K562 (cell line): Measurements from ENCODE around the gene GRB2. TPM values are rescaled to one million over a fixed set of nuclear protein-coding genes. Genes with fewer than 3 reads are reported as not detected.

ENCODE experiments used
- ARID1B ChIP-seq: fragments of 450-650 bp; IDR thresholded peaks from 2 replicates; pipeline ENCODE4 v1.6.1; 2016; ENCODE audit warnings: antibody characterized with exemption, mild to moderate bottlenecking, inconsistent platforms
- ETV1 ChIP-seq: fragments of 450-650 bp; conservative IDR thresholded peaks from 2 replicates; pipeline ENCODE4 v1.6.1; 2016; ENCODE audit warnings: missing genetic modification characterization, control low read depth, low read depth, missing compliant biosample characterization
- HBP1 ChIP-seq: fragments of 450-650 bp; formaldehyde crosslinking; IDR thresholded peaks from 2 replicates; pipeline ENCODE4 v1.4.0; 2022; ENCODE audit warnings: missing genetic modification characterization
- HDAC1 ChIP-seq, 2 experiments: fragments of 450-650 bp; IDR thresholded peaks; 2 replicates each; pipeline ENCODE4 v1.6.1; 2016 to 2017; ENCODE audit warnings: inconsistent platforms in 1 of 2, mild to moderate bottlenecking in 1 of 2, moderate library complexity in 1 of 2
- JUND ChIP-seq, 2 experiments: IDR thresholded peaks; 2 replicates in 1 of 2; 3 replicates in 1 of 2; pipeline ENCODE4 v1.6.1; 2011; ENCODE audit warnings: borderline replicate concordance in 2 of 2, low read depth in 2 of 2, low read length in 2 of 2, improper control_type of control experiment in 1 of 2, missing biosample characterization in 1 of 2, missing genetic modification characterization in 1 of 2, missing genetic modification reagents in 1 of 2
- KDM1A ChIP-seq, 2 experiments: fragments of 450-650 bp; IDR thresholded peaks; 2 replicates each; pipeline ENCODE4 v1.6.1; 2016; ENCODE audit warnings: mild to moderate bottlenecking in 2 of 2
- PCBP1 ChIP-seq: fragments of 200-400 bp; formaldehyde crosslinking; IDR thresholded peaks from 2 replicates; pipeline ENCODE4 v1.6.1; 2018; ENCODE audit warnings: mild to moderate bottlenecking, low read depth, low read length; ENCODE audit not compliant: poor library complexity, severe bottlenecking
- ZBTB40 ChIP-seq, 2 experiments: fragments of 450-650 bp in 1 of 2; sonication (generic) in 1 of 2; formaldehyde crosslinking in 1 of 2; IDR thresholded peaks; 2 replicates each; pipeline versions ENCODE4 v1.7.1 to v1.9.0; 2016 to 2022; ENCODE audit warnings: inconsistent platforms in 1 of 2, mild to moderate bottlenecking in 1 of 2, missing genetic modification reagents in 1 of 2
- polyA plus RNA-seq, 8 experiments: library from polyadenylated mRNA; depleted of rRNA in 4 of 8; stranded (reverse) in 5 of 8; unstranded in 3 of 8; fragments of >200 nt; fragmentation: Nextera tagmentation in 2 of 8; fragmentation: Illumina TruSeq in 1 of 8; extraction: Ambion mirVana in 2 of 8; extraction: Trizol in 1 of 8; gene quantifications; 2 replicates each; pipeline versions ENCODE4 v1.2.1 to v1.2.3, GENCODE V29; 2011 to 2014; ENCODE audit warnings: inconsistent platforms in 1 of 8, missing spikeins in 1 of 8
- total RNA-seq, 7 experiments: library from RNA; depleted of rRNA in 6 of 7; stranded (reverse); fragments of >200 nt in 6 of 7; fragmentation: Illumina TruSeq in 2 of 7; extraction: Trizol in 2 of 7; gene quantifications; 2 replicates each; pipeline versions ENCODE4 v1.2.1 to v1.2.3, GENCODE V29; 2011 to 2021; ENCODE audit warnings: low replicate concordance in 1 of 7
- TF ChIP-seq, protein P1 (sequence below), 3 experiments: fragments of 200-800 bp in 1 of 3; fragments of 250-450 bp in 1 of 3; fragments of 450-650 bp in 1 of 3; sonication (Bioruptor Pico) in 1 of 3; sonication (Bioruptor generic) in 1 of 3; formaldehyde crosslinking in 1 of 3; IDR thresholded peaks; 2 replicates each; pipeline versions ENCODE4 v1.6.1 to v1.8.0; 2016 to 2022; ENCODE audit warnings: mild to moderate bottlenecking in 2 of 3, missing genetic modification characterization in 2 of 3, missing compliant biosample characterization in 1 of 3, moderate library complexity in 1 of 3

Gene GRB2
- total and polyA plus RNA-seq, 9 of the 15 experiments (the other 6 are each of a cell fraction or from before 2014, with no cell fraction given) = 57.2 to 136 (median 84.8) TPM

DNA sequence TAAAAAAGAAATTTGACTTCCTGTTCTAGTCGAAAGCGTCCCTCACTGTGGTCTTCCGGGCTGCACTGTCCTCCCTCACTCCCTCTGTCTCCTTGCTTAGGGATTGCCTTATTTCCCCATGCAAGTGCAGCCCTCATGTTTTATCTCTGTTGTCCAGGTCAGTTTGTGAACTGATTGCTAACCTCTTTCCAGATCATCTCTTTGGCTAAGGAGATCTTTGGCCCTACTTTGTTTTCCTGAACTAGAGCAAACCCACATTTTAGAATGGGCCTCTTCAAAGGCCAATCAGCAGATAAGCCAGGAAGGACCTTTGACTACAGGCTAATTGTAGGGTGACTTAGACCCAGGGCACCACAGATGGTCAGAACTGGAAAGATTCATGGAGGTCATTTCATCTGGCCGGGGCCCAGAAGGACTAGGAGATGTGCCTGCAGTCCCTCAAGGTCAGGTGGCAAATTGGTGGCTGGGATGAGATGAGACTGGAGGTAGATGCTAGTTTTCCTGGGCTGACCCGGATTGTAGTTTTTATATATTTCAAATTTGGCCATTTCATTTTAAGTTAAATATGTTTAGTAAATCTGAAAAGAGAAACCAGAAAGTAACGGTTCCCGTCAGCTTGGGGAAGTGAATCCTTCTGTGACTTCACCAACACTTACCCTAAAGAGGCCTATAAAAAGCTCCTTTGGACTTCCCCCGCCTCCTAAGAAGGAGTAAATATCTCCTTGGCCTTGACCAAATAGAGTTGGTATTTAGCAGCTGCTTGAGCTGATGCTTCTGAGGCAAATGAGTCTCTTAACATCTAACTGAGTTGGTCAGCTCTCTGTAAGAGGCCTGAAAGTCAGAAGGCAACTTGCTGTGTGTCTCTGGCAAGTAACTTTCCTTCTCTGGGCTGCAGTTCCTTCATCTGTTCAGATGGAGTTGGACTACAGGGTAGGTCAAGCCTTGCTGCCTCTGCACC, 110.0 kb downstream of the GRB2 start (continued):
- TF ChIP-seq HDAC1 (IDR thresholded peaks at IDR 0.05) (peak in 1 of 2 experiments; percentile 58; a peak in 1 of 4 replicates), JUND (IDR thresholded peaks at IDR 0.05; ENCODE audit: borderline replicate concordance, low read depth, low read length) (peak; percentile 7; the same call in 1 of the 2 replicates), JUND (tag; IDR thresholded peaks at IDR 0.05; ENCODE audit: borderline replicate concordance, low read depth, low read length) (no peak; the same call in 2 of the 3 replicates), ARID1B (peak; percentile 76), PCBP1 (no peak), ZBTB40 (IDR thresholded peaks at IDR 0.05) (peak; percentile 66), ZBTB40 (CRISPR knock-in tag; IDR thresholded peaks at IDR 0.05) (no peak), KDM1A (IDR thresholded peaks at IDR 0.05) (peak; percentile 91 to 92), HBP1 (CRISPR knock-in tag) (no peak), ETV1 (no peak)
- TF ChIP-seq, protein P1, sequence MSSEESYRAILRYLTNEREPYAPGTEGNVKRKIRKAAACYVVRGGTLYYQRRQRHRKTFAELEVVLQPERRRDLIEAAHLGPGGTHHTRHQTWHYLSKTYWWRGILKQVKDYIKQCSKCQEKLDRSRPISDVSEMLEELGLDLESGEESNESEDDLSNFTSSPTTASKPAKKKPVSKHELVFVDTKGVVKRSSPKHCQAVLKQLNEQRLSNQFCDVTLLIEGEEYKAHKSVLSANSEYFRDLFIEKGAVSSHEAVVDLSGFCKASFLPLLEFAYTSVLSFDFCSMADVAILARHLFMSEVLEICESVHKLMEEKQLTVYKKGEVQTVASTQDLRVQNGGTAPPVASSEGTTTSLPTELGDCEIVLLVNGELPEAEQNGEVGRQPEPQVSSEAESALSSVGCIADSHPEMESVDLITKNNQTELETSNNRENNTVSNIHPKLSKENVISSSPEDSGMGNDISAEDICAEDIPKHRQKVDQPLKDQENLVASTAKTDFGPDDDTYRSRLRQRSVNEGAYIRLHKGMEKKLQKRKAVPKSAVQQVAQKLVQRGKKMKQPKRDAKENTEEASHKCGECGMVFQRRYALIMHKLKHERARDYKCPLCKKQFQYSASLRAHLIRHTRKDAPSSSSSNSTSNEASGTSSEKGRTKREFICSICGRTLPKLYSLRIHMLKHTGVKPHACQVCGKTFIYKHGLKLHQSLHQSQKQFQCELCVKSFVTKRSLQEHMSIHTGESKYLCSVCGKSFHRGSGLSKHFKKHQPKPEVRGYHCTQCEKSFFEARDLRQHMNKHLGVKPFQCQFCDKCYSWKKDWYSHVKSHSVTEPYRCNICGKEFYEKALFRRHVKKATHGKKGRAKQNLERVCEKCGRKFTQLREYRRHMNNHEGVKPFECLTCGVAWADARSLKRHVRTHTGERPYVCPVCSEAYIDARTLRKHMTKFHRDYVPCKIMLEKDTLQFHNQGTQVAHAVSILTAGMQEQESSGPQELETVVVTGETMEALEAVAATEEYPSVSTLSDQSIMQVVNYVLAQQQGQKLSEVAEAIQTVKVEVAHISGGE (CRISPR knock-in tag; IDR thresholded peaks at IDR 0.05) = peak in 2 of 3 experiments; percentile 60 to 94; a peak in 2 of 6 replicates
